GM04503 (cell line): ENCODE measurements around the gene OLFM4.
"Not testable (repeated sequence)": the region's sequence is repeated elsewhere in the genome, so short reads cannot be mapped to it uniquely, and the experiment has no call there.

Experiments used
- DNase-seq: peaks from one replicate; pipeline ENCODE4 v3.0.0-alpha.2; 2012; ENCODE audit warnings: low read depth

Gene OLFM4

GRCh38 chr13:53028637-53029203 is at the start of gene OLFM4:
Gene OLFM4, plus strand, starts transcription at chr13:53028813. Its CDS starts 24 bp downstream, at chr13:53028837.
- no peak for DNase-seq

GRCh38 chr13:52978989-52979388 is 49.6 kb upstream of the OLFM4 start:
- DNase-seq: no peak

GRCh38 chr13:52980695-52981094 is 47.9 kb upstream of the OLFM4 start:
- DNase-seq: no peak

- DNase-seq: no peak
Observed at GRCh38 chr13:52983836-52984235, 44.8 kb upstream of the OLFM4 start.

GRCh38 chr13:52984881-52985363 is 43.7 kb upstream of the OLFM4 start:
- no peak for DNase-seq

- no peak for DNase-seq
Observed at GRCh38 chr13:52991344-52992020, 37.1 kb upstream of the OLFM4 start.

- DNase-seq: no peak
Observed at GRCh38 chr13:52992110-52992509, 36.5 kb upstream of the OLFM4 start.

- DNase-seq: no peak
Observed at GRCh38 chr13:52994051-52994450, 34.6 kb upstream of the OLFM4 start.

- DNase-seq: no peak
Observed at GRCh38 chr13:52994865-52995264, 33.7 kb upstream of the OLFM4 start.

GRCh38 chr13:52995946-52996345 is 32.7 kb upstream of the OLFM4 start:
- no peak for DNase-seq

- no peak for DNase-seq
Observed at GRCh38 chr13:52997951-52998876, 30.4 kb upstream of the OLFM4 start.

- no peak for DNase-seq
Observed at GRCh38 chr13:52999093-52999696, 29.4 kb upstream of the OLFM4 start.

GRCh38 chr13:53001444-53002225 is 27.0 kb upstream of the OLFM4 start:
- DNase-seq: no peak

- no peak for DNase-seq
Observed at GRCh38 chr13:53004573-53004972, 24.0 kb upstream of the OLFM4 start.

GRCh38 chr13:53005626-53006025 is 23.0 kb upstream of the OLFM4 start:
- no peak for DNase-seq

GRCh38 chr13:53007872-53008271 is 20.7 kb upstream of the OLFM4 start:
- no peak for DNase-seq

GRCh38 chr13:53010374-53011105 is 18.1 kb upstream of the OLFM4 start:
- no peak for DNase-seq

GRCh38 chr13:53012707-53013106 is 15.9 kb upstream of the OLFM4 start:
- no peak for DNase-seq

GRCh38 chr13:53013113-53013512 is 15.5 kb upstream of the OLFM4 start:
- no peak for DNase-seq

GRCh38 chr13:53014018-53014417 is 14.6 kb upstream of the OLFM4 start:
- not testable (repeated sequence) for DNase-seq
